DMS114 treated with DMSO at 0.1 percent for 48 hours (cell line): Measurements from ENCODE around the gene RARG.

ENCODE experiments used
- DNase-seq: peaks from one replicate; lab custom pipeline; 2025; ENCODE audit not compliant: unreplicated experiment; lab: John Stamatoyannopoulos, UW

Gene RARG

DNA sequence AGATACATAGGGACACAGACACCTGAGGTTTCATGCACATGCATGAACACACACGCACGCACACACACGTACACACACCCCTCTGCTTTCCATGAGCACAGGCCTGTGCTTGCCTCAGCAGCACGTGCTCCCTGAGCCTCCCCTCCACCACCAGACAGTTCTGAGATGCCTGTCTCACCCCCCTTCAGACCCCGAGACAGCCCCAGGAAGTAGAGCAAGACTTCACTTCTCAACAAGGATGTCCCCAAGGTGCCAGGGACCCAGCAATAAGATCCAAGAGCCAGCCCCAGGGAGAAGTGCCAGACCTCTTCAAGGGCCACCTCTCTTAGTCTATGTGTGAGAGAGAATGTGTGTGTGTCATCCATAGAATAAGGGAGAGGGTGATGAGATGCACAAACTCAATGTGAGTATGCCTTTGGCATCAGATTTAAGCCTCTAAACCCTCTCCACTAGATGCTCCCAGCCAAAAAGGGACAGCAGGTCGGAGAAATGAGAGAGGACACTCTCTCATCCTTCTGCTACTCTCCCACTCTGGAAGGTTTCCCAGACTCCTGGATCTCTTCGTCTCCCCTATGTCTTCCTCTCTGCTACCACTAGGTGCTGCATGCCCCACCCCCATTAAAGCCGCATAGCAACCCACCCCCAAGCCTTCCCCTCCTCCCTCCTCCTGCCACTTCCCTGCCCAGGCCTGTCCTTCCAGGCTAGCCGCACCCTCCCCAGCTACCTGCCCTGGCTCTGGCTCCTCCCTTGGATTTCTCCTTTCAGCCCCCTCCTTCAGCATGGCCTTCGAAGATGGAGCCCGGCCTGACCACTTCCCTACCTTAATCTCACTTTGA is 7.7 kb downstream of the RARG start:
- DNase-seq: peak; percentile 55

DNA sequence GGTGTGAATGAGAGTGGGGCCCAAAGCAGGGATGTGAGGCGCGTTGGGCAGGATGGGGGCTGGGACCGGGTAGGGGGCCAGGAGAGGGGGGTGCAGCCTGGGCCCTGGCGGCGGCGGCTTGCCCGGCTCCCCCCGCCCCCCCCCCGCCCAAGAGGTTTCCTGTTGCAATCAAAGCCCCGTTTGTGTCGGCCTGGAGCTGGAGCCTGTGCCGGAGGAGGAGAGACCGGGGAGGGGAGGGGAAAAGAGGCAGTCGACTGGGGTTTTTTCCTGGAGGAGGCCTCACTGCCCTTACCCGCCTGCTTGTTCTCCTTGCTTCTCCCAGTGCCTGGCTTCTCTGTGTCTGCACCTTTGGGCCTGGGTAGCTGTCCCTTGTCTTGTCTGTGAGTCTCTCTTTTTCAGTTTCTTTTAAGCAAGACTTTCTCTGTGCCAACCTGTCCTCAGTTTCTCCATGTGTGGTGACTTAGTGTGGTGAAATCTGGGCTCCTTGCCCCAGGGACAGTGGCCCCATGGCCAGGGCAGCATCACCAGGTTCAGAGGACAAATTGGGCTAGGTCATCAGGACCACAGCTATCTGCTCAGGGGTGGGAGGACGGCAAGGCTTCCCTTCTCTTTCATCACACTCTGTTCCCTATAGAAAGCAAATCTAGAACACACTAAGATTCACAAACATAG is 8.5 kb downstream of the RARG start:
- no peak for DNase-seq

DNA sequence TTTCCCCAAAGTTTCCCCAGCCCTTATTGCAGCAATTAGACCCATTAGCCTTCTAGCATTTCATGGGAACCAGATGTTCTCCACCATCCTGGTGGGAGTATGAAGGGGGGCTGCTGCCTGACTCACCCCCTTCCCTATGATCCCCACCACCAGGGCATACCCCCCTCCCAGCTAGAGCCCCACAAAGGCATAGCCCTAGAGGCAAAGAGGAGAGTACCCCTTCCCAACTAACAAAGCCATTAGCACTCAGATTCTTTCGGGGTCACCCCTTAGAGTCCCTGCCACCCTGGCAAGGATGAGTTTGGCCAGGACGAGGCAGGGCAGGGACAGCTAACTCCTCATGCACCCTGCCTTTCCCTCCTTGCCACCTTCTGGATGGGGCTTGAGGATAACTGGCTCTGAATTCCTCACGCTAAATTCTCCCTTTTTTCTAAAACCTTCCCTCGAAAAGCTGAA is 9.2 kb downstream of the RARG start:
- no peak for DNase-seq

DNA sequence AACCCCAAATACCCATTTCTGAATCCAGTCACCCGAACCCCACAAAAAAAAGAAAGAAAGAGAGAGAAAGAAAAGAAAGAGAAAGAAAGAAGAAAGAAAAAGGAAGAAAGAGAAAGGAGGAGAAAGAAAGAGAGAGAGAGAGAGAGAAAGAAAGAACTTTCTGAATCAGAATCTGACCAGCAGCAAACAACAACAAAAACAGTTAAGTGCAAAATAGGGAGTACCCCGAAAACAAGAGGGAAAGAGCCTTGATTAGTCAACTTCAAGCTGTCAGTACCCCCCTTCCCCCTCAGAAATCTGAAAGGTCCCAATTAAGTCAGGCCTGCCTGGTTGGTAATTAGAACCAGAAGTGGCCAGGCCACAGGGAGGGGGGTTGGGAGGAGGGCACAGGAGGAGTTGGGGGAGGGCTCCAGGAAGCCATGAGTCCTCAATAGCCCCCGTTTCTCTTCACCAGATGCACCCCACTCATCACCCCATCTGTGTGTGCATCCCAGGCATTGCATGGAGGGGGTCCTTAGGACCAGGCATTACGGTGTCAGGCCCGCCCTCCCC is 9.8 kb downstream of the RARG start:
- no peak for DNase-seq

DNA sequence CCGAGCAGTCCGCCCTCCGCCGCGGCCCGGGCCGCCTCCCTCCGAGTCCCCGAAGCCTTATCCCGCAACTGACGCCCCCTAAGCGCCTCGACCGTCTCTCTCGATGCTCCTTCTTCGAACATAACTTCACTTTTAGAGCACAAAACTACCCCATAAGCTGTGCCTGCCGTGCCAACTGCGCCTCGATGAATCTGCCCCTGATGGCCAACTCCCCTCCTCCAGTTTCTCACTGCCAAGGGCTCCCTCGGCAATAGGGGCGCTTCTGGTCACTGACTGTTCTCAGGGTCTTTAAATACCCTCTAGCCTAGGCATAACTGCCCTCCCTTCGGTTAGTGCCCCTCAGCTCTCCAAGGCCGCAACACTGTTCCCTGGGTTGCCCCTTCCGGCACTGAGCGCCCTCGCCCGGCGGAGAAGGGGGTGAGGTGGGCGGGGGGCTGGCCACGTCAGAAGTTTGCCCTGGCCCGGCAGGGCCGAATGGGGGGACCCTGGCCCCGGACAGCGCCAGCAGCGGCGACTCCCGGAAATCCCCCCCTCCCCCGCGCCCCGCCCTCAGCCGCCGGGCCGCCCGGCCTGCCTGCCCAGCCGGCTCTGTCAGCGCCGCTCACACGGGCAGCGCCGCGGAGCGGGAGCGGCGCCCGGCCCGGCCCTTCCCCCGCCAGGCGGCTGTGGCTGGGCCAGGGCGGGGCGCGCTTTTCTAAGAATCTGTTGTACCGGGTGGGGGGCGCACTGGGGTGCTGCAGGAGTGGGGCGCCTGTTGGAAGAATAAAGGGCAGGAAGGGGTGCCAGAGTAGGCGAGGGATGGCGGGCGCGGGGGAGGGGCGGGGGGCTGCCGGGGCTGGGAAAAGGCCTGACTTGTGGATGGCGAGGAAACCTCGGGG is 10.6 kb downstream of the RARG start:
- no peak for DNase-seq

DNA sequence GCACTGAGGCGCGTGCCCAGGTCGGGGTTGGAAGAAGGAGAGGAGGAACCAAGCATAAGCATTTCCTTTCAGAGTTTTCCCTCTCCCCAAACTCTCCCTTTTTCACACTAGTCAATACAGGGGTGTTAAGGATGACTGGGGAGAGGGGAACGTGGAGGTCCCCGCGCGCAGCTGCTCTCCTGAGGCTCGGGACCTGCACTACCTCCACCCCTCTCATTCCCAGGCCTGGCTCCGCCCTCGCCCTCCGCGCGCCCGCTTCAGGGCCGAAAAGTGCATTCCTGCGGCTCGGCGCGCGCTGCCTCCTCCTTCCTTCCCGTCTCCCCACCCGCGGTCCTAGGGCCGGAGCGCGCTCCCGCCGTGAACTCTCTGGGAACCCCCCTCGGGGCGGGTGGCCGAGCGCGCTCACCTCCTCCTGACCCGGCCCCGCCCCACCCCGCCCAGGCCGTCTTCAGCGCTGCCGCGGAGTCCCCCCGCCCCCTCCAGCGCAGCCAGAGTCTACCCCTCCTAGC is 11.3 kb downstream of the RARG start:
- peak; percentile 82 for DNase-seq

DNA sequence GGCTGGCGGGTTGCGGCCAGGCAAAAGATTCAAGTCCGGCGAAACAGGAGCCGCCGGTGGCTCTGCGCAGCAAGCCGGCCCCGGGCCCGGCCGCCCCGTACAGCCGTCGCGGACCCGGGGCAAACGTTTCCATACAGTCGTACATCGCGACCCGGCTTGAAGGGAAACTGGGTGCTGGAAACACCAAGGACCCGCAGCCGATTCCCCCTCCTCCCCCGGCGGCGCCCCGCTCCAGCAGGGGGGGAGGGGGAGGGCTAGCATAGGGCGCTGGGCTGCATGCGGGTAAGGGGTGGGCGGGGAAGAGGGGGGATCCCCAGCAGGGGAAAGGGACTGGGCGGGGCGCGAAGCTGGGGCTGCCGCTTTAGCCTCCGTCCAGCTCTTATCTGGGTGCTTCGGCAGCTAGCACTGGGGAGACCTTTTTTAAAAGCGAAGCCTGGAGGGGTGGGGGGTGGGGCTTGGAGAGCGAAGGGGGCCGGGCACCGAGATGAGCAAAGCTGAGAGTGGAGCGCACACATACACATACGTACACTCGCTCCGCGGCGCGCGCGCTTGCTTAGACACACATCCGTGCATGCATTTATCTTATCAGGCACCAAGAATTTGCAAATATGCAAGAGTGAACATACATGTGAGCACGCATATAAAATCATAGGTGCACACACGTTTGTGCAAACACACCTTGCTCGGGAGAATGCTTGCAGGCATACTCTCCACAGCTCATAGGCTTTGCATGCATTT is 11.9 kb downstream of the RARG start:
- peak; percentile 88 for DNase-seq

DNA sequence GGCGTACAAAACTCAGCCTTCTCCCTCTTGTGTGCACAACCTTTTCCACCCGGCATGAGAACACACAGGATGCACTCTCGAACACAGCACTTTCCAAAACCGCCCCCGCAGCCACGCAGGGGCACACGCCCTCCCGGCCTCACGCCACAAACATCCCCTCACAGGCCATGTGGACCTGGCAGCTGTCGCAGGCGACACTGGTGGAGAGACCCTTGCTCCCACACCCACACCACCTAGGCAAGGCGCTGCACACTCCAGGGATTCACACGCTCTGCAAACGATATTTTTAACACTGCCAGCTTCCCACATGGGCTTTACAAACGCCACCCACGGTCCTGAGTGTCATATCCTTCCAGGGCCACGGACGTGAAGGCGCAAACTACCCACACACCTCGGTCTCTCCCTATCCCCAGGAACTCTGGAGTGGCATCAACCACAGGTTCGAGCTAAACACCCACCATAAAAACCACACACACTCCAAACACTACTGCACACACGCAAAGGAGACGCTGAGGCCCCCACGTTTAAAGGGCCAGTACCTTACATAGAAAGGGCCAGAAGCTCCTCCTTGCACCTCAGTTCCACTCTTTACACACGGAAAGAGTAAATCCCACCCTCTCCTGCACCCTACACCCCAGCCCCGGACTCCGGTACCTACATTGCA is 12.6 kb downstream of the RARG start:
- peak; percentile 28 for DNase-seq

DNA sequence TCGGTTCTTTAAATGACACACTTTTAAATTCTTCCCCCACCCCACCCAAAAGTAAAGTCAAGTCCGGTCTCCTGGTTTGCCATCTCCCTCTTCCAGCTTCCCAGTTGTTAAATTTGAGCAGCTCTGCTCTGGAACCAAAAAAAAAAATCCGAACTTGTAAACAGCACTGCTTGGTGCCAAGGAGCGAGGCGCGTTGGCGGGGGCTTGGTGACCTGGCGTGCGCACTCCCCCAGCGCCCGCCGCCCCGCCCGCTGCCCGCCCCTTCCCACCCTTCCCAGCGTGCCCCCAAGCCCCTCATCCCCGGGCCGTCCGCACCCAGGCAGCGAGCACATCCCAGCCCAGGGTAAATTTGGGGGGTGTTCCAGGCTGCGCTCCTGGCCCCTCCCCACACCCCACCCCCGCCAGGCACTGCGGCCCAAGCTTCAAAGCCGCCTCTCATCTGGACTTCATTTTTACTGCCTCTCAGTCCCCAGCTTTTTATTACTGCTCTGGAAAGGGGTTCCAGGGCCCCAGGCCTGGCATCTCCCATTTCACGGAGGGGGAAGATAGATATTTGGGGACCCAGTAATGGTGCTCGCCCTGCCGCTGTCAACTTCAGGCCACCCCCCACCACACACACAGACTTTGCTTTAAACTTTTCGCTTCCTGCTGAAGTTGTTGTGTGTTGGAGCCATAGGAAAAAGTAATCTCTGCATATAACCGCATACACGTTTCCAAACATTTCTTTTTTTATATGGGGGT is 13.3 kb downstream of the RARG start:
- DNase-seq: no peak

DNA sequence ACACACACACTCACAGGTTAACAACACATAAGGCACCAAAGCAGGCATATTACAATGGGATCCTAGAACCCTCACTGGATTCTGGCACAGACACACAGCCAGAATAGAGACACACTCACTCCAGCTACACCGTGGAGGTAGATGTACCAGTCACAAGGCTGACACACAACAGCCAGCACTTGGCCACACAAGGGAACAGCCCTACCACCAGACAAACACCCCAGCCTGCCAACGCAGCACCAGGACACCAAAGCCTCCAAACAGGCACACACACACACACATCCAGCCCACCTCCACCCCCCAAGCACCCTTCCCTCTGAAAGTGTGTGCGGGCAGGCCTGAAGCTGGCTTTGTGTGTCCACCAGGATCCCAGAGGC is 14.1 kb downstream of the RARG start:
- no peak for DNase-seq

DNA sequence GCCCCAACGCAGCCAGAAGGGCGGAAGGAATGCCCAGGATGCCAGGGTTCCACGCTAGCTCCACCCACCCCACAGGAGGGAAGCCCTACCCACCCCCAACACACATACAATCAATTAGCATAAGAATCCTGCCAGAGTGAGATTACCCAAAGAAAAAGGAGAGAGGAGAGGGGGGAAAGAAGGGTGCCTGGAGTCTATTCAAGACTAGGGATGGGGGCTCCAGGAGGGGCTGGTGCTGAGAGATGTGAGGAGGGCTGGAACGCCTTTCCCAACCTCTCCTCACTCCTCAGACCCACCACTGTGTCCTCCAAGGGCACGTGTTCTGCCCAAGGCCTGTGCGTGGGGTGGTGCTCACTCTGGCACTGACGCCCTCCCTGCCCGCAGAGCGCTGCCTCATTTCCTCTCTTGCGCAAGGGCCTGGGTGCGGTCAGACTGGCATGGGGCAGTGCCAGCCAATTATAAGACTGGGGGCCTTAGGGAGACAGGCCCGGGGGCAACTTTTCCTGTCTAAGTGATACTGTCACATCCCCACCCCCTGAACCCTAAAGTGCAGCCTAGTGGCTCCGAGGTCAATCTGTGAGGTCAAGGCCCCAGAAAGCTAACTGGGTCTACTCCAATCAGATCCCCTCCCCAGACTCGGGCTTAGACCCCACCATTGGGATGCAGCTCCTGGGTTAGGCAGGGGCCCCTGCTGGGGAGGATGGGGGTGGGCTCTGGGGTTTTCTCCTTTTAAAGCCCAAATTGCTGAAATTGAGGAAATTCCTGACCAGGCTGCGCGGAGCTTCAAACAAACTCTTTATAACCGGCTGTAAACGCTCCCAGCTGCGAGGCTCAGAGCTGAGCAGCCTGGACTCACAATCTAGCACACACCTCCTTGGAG is 14.7 kb downstream of the RARG start:
- no peak for DNase-seq

DNA sequence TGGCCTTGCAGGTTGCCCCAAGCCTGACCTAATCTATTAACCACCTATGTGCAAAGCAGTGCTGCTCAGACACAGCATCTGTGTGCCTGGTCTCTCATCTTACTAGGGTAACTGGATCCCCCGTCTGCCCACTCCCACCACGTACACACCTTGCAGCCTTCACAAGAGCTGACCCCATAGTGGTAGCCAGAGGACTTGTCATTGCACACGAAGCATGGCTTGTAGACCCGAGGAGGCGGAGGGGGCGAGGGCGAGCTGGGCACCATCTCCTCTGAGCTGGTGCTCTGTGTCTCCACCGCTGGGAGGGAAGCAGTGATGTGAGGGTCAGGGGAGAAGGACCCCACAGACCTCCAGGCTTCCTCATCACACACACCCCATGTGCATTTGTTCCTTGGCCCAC is 16.5 kb downstream of the RARG start:
- no peak for DNase-seq

DNA sequence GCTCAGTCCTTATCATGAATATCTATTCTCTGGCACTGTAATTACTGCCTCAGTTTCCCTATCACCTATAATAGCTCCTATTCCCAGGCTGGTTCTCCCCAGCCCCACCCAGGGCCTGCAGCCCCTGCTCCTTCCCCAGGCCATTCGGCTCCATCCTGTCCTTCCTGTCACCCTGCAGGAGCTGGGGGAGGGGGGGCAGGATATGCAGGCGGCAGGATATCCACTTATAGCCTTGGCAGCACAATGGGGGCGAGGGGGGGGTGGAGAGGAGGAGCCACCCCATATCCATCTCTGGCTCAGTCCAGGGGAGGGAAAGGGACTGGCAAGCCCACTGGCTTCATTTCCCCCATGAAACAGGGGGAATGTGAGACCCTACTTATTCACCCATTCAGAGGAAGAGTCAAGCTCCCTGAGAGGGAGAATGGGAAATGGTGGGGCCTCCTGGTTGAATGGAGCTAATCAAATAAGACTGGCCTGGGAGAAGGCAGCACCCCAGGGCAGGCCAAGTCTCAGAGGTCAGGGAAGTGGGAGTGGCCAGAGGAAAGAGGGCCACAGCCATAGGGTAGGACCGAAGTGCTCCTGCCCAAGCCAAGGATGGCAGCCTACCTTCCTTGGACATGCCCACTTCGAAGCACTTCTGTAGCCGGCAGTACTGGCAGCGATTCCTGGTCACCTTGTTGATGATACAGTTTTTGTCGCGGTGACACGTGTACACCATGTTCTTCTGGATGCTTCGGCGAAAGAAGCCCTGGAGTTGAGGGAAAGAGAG is 17.1 kb downstream of the RARG start:
- no peak for DNase-seq

DNA sequence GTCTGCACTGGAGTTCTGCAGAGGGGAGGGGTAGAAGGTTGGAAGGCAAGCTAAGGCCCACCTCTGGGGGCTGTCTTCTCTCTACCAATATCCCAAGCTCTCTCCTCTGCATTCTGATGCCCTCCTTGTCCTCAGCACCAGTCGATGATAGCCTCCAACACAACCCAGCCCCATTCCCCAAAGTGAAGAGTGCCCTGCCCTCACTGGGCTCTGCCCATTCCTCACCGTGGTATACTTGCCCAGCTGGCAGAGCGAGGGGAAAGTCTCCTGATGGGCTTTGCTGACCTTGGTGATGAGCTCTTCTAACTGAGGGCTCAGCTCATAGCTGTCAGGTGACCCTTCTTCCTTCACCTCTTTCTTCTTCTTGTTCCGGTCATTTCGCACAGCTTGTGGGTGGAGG is 17.8 kb downstream of the RARG start:
- no peak for DNase-seq

DNA sequence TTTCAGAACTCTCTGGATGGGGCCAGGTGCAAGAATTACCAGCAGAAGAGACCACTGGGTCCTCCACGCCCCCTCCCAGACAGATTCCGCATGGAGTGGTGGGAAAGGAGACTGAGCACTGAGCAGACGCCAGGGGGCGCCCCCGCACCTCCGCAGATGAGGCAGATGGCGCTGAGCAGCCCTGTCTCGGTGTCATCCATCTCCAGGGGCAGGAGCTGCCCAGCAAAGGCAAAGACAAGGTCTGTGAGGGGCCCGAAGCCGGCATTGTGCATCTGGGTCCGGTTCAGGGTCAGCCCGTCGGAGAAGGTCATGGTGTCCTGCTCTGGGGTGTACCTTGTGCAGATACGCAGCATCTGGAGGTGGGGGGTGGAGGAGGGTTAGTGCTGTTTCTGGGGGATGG is 18.7 kb downstream of the RARG start:
- peak; percentile 73 for DNase-seq

DNA sequence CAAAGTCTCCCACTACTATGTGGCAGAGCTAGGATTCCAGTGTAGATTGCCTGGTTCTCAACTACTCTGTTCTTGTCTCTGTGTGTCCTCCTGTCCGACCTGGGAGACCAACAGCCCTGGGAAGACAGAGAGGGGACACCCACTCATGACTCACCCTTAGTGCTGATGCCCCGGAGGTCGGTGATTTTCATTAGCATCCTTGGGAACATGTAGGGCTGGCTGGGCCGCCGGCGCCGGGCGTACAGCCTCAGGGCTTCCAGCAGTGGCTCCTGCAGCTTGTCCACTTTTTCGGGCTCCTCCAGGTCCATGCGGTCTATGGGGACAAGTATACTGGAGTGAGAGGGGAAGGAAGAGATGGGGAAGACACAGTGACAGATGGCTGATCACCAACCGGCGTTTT is 19.1 kb downstream of the RARG start:
- DNase-seq: no peak
